Measurements from ENCODE around the gene P3H4. TPM values are rescaled to one million over a fixed set of nuclear protein-coding genes. Genes with fewer than 3 reads are reported as not detected.
A peak's percentile ranks its signal among the peaks of the same experiment; 100 is the strongest.

The P3H4 gene
- total RNA-seq, 1 experiment from 2014 or later, result 29.6 TPM

GRCh38 chr17:41803049-41804020 is 8.4 kb downstream of the P3H4 start:
- Histone ChIP-seq H3K9me2 (replicated peaks; ENCODE audit: low read length) (no peaks in the 10 kb centered on the region), H3K79me2 (ENCODE audit: low read length) (no peaks in the 10 kb centered on the region), H3K4me3 (ENCODE audit: low read length) (no peak overlapping the region), H3K4me1 (ENCODE audit: insufficient read depth, low read length) (peaks cover 21% of the 10 kb centered on the region), H3K36me3 (ENCODE audit: low read depth, low read length) (no peaks in the 10 kb centered on the region), H3F3A (ENCODE audit: low read length, unreplicated experiment) (no peaks in the 10 kb centered on the region), H2AFZ (ENCODE audit: low read length) (no peak overlapping the region), H3K9me3 (ENCODE audit: low read length) (no peaks in the 10 kb centered on the region), H3K4me2 (ENCODE audit: low read length) (no peak overlapping the region), H4K20me1 (ENCODE audit: low read length) (no peaks in the 10 kb centered on the region), H3K27me3 (ENCODE audit: low read length) (no peaks in the 10 kb centered on the region), H3K9ac (ENCODE audit: low read length) (no peak overlapping the region), H3K27ac (ENCODE audit: low read length) (no peak overlapping the region)
- DNase-seq (no peak), ATAC-seq (no peak)
- intact Hi-C loops (cut with micrococcal nuclease), result no loop called here
- ChIA-PET CTCF (no interaction called here), POLR2A (ENCODE audit: unreplicated experiment) (interaction anchor here (0.6 kb wide), 1 partner anchor 70 kb away, joined by 26 read pairs; no protein-coding TSS in a partner anchor)
- TF ChIP-seq EZH2 (IDR thresholded peaks at IDR 0.05; ENCODE audit: low read length, unreplicated experiment), result no peak
- TF ChIP-seq, protein P1, sequence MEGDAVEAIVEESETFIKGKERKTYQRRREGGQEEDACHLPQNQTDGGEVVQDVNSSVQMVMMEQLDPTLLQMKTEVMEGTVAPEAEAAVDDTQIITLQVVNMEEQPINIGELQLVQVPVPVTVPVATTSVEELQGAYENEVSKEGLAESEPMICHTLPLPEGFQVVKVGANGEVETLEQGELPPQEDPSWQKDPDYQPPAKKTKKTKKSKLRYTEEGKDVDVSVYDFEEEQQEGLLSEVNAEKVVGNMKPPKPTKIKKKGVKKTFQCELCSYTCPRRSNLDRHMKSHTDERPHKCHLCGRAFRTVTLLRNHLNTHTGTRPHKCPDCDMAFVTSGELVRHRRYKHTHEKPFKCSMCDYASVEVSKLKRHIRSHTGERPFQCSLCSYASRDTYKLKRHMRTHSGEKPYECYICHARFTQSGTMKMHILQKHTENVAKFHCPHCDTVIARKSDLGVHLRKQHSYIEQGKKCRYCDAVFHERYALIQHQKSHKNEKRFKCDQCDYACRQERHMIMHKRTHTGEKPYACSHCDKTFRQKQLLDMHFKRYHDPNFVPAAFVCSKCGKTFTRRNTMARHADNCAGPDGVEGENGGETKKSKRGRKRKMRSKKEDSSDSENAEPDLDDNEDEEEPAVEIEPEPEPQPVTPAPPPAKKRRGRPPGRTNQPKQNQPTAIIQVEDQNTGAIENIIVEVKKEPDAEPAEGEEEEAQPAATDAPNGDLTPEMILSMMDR (conservative IDR thresholded peaks at IDR 0.05; ENCODE audit: low read depth, low read length), result no peak
- no peak for TF ChIP-seq EZH2phosphoT487 (IDR thresholded peaks at IDR 0.05; ENCODE audit: borderline replicate concordance, low read length)
- no TSS peak for BruUV-seq (replicated peaks)

DNA sequence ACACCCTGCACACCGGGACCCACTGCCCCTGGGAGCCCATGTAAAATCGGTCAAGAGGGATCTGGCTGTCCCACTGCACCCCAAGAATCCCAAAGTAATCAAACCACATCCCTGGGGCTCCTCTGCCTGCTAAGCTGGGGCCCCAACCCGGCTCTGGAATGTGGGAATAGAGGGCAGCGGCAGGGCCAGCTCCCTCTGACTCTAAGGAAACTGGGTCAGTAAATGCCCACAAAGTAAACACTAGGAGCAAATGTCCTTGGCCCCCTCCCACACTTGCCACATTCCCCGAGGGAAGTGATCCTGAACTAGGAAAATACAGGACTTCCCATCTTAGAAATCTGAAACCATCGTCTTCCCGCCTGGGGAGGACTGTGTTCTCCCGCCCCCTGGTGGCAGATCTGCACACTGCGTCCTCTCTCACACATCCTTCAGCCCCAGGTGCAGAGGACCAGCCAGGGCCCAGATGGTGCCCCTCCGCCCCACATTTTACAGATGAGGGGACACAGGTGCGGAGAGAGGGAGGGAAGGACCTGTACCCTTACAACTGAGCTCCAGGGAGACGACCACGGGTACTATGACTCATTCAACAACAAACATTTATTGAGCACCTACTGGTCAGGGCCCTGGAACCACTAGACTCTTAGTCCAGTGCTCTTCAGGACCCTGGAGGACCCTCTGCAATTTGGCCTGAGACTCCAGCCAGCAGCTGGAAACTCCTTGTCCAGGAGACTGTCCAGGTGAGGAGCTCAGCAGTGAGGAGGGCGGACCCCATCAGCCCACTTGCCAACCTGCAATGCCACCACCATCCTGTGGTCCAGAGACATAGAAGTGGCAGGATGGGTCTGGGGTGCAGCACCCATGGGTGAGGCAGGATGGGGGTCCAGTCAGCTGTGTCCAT is 10.1 kb downstream of the P3H4 start:
- no peaks in the 10 kb centered on the region for H3K27me3 ChIP-seq (ENCODE audit: low read length)
- no peaks in the 10 kb centered on the region for H4K20me1 ChIP-seq (ENCODE audit: low read length)
- H3K9ac ChIP-seq (ENCODE audit: low read length), result peak overlapping the region; percentile 61
- ATAC-seq (peak; percentile 74), DNase-seq (peak; percentile 94)
- no peaks in the 10 kb centered on the region for H3K9me2 ChIP-seq (replicated peaks; ENCODE audit: low read length)
- BruUV-seq (replicated peaks), result no TSS peak
- intact Hi-C loops (cut with micrococcal nuclease), result loop anchor here (1.0 to 2.0 kb wide), 2 partner anchors 29 to 63 kb away; no protein-coding TSS in a partner anchor
- H3K4me1 ChIP-seq (ENCODE audit: insufficient read depth, low read length), result peaks cover 21% of the 10 kb centered on the region
- POLR2A ChIA-PET (ENCODE audit: unreplicated experiment), result interaction anchor here (0.6 to 1.8 kb wide), 2 partner anchors 16 to 22 kb away, joined by 8 to 26 read pairs; partner anchors contain the start of gene JUP
- CTCF ChIA-PET, result interaction anchor here (0.6 to 1.8 kb wide), 6 partner anchors 15 to 106 kb away, joined by 3 to 15 read pairs (median 5); partner anchors contain the start of gene JUP
- peak overlapping the region; percentile 52; the same call in 1 of the 2 replicates for H3K4me3 ChIP-seq (ENCODE audit: low read length)
- no peaks in the 10 kb centered on the region for H3K9me3 ChIP-seq (ENCODE audit: low read length)
- H3K4me2 ChIP-seq (ENCODE audit: low read length), result peak overlapping the region; percentile 82
- H3K79me2 ChIP-seq (ENCODE audit: low read length), result no peaks in the 10 kb centered on the region
- no peaks in the 10 kb centered on the region for H3F3A ChIP-seq (ENCODE audit: low read length, unreplicated experiment)
- H3K27ac ChIP-seq (ENCODE audit: low read length), result peak overlapping the region; percentile 90
- H2AFZ ChIP-seq (ENCODE audit: low read length), result no peak overlapping the region
- no peak for TF ChIP-seq EZH2phosphoT487 (IDR thresholded peaks at IDR 0.05; ENCODE audit: borderline replicate concordance, low read length)
- no peak for TF ChIP-seq EZH2 (IDR thresholded peaks at IDR 0.05; ENCODE audit: low read length, unreplicated experiment)
- TF ChIP-seq, protein P1 (conservative IDR thresholded peaks at IDR 0.05; ENCODE audit: low read depth, low read length), result peak; percentile 89
- no peaks in the 10 kb centered on the region for H3K36me3 ChIP-seq (ENCODE audit: low read depth, low read length)
